22Rv1 (cell line): ENCODE measurements around the gene NCAPD3.
"Not testable (repeated sequence)": the region's sequence is repeated elsewhere in the genome, so short reads cannot be mapped to it uniquely, and the experiment has no call there.

Experiments used
- H3K27ac ChIP-seq: fragments of 450-650 bp; 2 replicates; pipeline ENCODE4 v1.5.1; 2017
- CTCF ChIP-seq: fragments of 450-650 bp; IDR thresholded peaks from 2 replicates; pipeline ENCODE4 v1.5.1; 2017; ENCODE audit warnings: mild to moderate bottlenecking
- ZFX ChIP-seq: fragments of 450-650 bp; IDR thresholded peaks from 2 replicates; pipeline ENCODE4 v1.6.1; 2017; ENCODE audit warnings: antibody characterized with exemption, borderline replicate concordance

Gene NCAPD3

GRCh38 chr11:134260503-134260902, 36.7 kb upstream of the NCAPD3 start:
- TF ChIP-seq ZFX: no peak

GRCh38 chr11:134258577-134258976, 34.8 kb upstream of the NCAPD3 start:
- H3K27ac ChIP-seq: no peak overlapping the region
- TF ChIP-seq ZFX: no peak
- TF ChIP-seq CTCF: no peak

More at GRCh38 chr11:134260503-134260902, 36.7 kb upstream of the NCAPD3 start:
- no peak overlapping the region for H3K27ac ChIP-seq

- H3K27ac ChIP-seq: no peak overlapping the region
- no peak for TF ChIP-seq ZFX
- TF ChIP-seq CTCF: no peak
Measured at GRCh38 chr11:134257101-134257500, 33.3 kb upstream of the NCAPD3 start.

- not testable (repeated sequence) for H3K27ac ChIP-seq
Measured at GRCh38 chr11:134255184-134255561, 31.4 kb upstream of the NCAPD3 start.

- no peak overlapping the region for H3K27ac ChIP-seq
- TF ChIP-seq ZFX: no peak
- no peak for TF ChIP-seq CTCF
Measured at GRCh38 chr11:134254433-134255183, 30.8 kb upstream of the NCAPD3 start.

- H3K27ac ChIP-seq: peak within 1 kb of the TSS; percentile 68
- TF ChIP-seq CTCF (no peak), ZFX (no peak)
Measured at GRCh38 chr11:134253188-134253993, 29.6 kb upstream of the NCAPD3 start, which contains the start of the genes ACAD8 and THYN1. TSS of gene ACAD8 (plus strand) at chr11:134253568. CDS start at chr11:134253601, 33 bp downstream. TSS of gene THYN1 (minus strand) at chr11:134253352. CDS start at chr11:134252882, 470 bp downstream.

GRCh38 chr11:134252346-134253187, 28.8 kb upstream of the NCAPD3 start:
- no peak for TF ChIP-seq CTCF
- no peak for TF ChIP-seq ZFX
- H3K27ac ChIP-seq: peak overlapping the region; percentile 68

- no peak overlapping the region for H3K27ac ChIP-seq
- TF ChIP-seq CTCF: no peak
- TF ChIP-seq ZFX: no peak
Measured at GRCh38 chr11:134250675-134251074, 26.9 kb upstream of the NCAPD3 start.
